ENCODE data around the gene KIRREL2.

- TF ChIP-seq EZH2 (IDR thresholded peaks at IDR 0.05; ENCODE audit: borderline replicate concordance, low read depth, low read length, poor library complexity, severe bottlenecking), result no peak
- TF ChIP-seq CTCF (conservative IDR thresholded peaks at IDR 0.05; ENCODE audit: low read depth, low read length), result no peak
These were observed 7.7 kb upstream of the KIRREL2 start for GRCh38 chr19:35848919-35849505.
